ENCODE results near the gene KRTAP16-1. TPM values are rescaled to one million over a fixed set of nuclear protein-coding genes. Genes with fewer than 3 reads are reported as not detected.

KRTAP16-1 gene
- total and polyA plus RNA-seq, 7 donors, result not detected

DNA sequence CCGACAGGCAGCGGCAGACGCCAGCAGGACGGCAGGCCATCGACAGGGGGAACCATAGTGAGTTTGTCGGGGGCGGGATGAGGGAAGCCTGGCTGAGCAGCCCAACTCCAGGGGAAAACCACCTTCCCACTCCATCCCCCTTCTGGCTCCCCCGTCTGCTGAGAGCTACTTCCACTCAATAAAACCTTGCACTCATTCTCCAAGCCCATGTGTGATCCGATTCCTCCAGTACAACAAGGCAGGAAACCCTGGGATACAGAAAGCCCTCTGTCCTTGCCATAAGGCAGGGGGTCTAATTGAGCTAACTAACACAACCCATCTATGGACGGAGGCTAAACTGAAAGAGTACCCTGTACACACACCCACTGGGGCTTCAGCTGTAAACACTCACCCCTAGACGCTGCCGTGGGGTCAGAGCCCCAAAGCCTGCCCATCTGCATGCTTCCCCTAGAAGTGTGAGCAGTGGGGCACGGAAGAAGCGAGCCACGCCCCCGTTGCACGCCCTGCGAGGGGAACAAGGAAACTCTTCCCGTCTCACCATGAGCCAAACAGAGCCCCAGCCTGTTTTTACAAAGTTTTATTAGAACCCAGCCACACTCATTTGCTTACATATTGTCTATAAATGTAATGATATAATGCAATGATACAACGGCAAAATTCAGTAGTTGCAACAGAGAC, 10.5 kb downstream of the KRTAP16-1 start:
- H3K36me3 ChIP-seq (ENCODE audit: insufficient read depth in 1 of 2, low read depth in 1 of 2), result no peaks in the 10 kb centered on the region
- H3K27me3 ChIP-seq (ENCODE audit: insufficient read depth in 3 of 3, low read length in 2 of 3), result peaks cover 0 to 7% (median 4%) of the 10 kb centered on the region in 3 donors
- no peaks in the 10 kb centered on the region for H3K9me3 ChIP-seq
- no peak overlapping the region for H3K27ac ChIP-seq
- intact Hi-C loops (cut with DNase I), result no loop called here
- ATAC-seq (no peak), DNase-seq (no peak)
- WGBS, 3 donors, result 84 to 87% (median 85%) methylated on average over 20 of the region's 20 CpGs
- H3K4me3 ChIP-seq, result no peak overlapping the region
- TF ChIP-seq, protein P1, sequence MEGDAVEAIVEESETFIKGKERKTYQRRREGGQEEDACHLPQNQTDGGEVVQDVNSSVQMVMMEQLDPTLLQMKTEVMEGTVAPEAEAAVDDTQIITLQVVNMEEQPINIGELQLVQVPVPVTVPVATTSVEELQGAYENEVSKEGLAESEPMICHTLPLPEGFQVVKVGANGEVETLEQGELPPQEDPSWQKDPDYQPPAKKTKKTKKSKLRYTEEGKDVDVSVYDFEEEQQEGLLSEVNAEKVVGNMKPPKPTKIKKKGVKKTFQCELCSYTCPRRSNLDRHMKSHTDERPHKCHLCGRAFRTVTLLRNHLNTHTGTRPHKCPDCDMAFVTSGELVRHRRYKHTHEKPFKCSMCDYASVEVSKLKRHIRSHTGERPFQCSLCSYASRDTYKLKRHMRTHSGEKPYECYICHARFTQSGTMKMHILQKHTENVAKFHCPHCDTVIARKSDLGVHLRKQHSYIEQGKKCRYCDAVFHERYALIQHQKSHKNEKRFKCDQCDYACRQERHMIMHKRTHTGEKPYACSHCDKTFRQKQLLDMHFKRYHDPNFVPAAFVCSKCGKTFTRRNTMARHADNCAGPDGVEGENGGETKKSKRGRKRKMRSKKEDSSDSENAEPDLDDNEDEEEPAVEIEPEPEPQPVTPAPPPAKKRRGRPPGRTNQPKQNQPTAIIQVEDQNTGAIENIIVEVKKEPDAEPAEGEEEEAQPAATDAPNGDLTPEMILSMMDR (IDR thresholded peaks at IDR 0.05), result no peak
- H3K4me1 ChIP-seq, result no peaks in the 10 kb centered on the region

DNA sequence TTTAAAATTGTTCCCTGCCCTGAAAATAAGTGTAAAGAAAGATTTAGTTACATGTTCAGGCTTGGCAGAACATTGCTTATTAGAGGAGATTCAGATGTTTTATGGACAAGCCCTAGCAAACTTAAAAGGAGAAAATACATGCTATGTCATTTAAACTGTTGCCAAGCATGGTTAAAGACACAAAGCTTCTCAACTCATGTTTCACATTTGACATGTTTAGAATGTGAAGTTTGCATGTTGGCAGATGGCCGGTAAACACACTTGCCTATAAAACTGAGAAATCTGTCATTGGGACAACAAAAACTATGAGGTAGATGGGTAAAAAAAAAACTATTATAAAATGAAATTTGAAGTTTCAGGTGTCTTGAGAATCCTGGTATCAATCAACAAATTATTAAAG, 12.3 kb downstream of the KRTAP16-1 start:
- intact Hi-C loops (cut with DNase I), result no loop called here
- DNase-seq, result no peak
- 29 to 55% (median 41%) methylated on average over 1 of the region's 1 CpG for WGBS, 3 donors
- Histone ChIP-seq H3K36me3 (ENCODE audit: insufficient read depth in 1 of 2, low read depth in 1 of 2) (no peaks in the 10 kb centered on the region), H3K4me1 (no peaks in the 10 kb centered on the region), H3K4me3 (no peak overlapping the region), H3K27ac (no peak overlapping the region), H3K9me3 (no peaks in the 10 kb centered on the region), H3K27me3 (ENCODE audit: insufficient read depth in 3 of 3, low read length in 2 of 3) (peaks cover 2 to 9% (median 2%) of the 10 kb centered on the region in 3 donors)
- ATAC-seq, result no peak
- TF ChIP-seq, protein P1 (IDR thresholded peaks at IDR 0.05), result no peak

DNA sequence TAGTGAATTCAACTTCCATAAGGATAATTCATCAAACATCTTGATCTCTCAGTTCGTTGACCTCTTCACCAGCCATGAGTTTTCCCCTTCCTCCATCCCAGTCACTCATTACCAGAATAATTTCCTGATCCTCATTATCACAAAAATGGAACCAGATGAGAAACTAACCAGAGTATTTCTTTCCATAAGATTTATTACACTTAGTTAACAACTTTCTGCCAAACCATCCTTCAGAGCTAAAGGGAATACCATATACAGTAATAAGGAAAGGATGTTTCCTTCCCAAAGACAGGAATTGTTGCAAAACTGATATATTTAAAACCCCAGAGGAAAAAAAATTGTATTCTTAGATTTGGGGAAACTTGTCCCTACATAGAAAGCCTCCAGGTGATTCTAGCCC, 15.1 kb downstream of the KRTAP16-1 start:
- intact Hi-C loops (cut with DNase I), result no loop called here
- no peaks in the 10 kb centered on the region for H3K36me3 ChIP-seq (ENCODE audit: insufficient read depth in 1 of 2, low read depth in 1 of 2)
- 56 to 79% (median 61%) methylated on average over 1 of the region's 1 CpG for WGBS, 3 donors
- TF ChIP-seq, protein P1 (IDR thresholded peaks at IDR 0.05), result no peak
- peaks cover 0 to 8% (median 2%) of the 10 kb centered on the region in 3 donors for H3K27me3 ChIP-seq (ENCODE audit: insufficient read depth in 3 of 3, low read length in 2 of 3)
- H3K9me3 ChIP-seq, result no peaks in the 10 kb centered on the region
- no peak overlapping the region for H3K4me3 ChIP-seq
- no peaks in the 10 kb centered on the region for H3K4me1 ChIP-seq
- ATAC-seq (no peak), DNase-seq (no peak)
- H3K27ac ChIP-seq, result no peak overlapping the region

DNA sequence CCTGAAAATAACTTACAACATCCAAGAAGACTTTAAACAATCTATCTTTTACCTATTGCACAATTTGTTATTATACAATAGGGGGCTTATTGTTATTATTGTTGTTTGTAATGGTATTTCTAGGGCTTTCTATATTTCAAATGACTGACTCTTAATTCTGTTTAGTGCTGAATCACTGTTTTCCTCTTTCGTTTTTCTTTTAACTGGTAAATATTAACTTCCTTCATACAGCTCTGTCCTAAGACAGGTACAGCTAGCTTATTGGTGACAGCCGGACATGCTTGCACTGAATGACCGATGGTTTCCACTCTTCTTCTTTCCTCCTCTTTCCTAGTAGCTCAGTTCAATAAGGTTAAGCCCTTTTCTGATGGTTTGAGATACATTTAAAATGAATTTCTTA, 22.1 kb downstream of the KRTAP16-1 start:
- Histone ChIP-seq H3K9me3 (no peaks in the 10 kb centered on the region), H3K27ac (no peak overlapping the region), H3K4me3 (no peak overlapping the region), H3K4me1 (no peaks in the 10 kb centered on the region), H3K27me3 (ENCODE audit: insufficient read depth in 3 of 3, low read length in 2 of 3) (peaks cover 0 to 16% (median 2%) of the 10 kb centered on the region in 3 donors), H3K36me3 (ENCODE audit: insufficient read depth in 1 of 2, low read depth in 1 of 2) (no peaks in the 10 kb centered on the region)
- ATAC-seq (no peak), DNase-seq (no peak)
- TF ChIP-seq, protein P1 (IDR thresholded peaks at IDR 0.05), result no peak
- intact Hi-C loops (cut with DNase I), result no loop called here
- WGBS, 3 donors, result 83 to 88% (median 83%) methylated on average over 3 of the region's 3 CpGs

DNA sequence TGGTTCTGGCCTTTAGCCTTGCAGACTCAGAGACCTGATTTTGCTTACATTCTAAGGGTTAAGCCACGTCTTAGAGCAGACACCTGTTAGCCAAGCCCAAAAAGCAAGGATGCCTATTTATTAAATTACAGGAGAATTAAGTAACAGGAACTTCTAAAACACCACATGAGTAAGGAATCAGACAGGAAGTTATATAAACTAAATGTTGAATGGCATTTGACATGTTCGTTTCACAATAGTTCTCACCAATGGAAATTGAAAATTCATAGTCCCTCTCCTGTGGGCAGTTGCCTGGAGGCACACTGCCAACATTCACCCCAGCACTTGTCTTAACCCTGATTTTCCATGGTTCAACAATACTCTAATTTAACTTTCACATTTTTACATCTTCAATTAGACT, 24.6 kb downstream of the KRTAP16-1 start:
- DNase-seq, result no peak
- ATAC-seq, result no peak
- no peaks in the 10 kb centered on the region for H3K4me1 ChIP-seq
- H3K9me3 ChIP-seq, result no peaks in the 10 kb centered on the region
- no peak overlapping the region for H3K4me3 ChIP-seq
- TF ChIP-seq, protein P1 (IDR thresholded peaks at IDR 0.05), result no peak
- no peaks in the 10 kb centered on the region for H3K36me3 ChIP-seq (ENCODE audit: insufficient read depth in 1 of 2, low read depth in 1 of 2)
- no peak overlapping the region for H3K27ac ChIP-seq
- 35 to 45% (median 38%) methylated on average over 2 of the region's 2 CpGs for WGBS, 3 donors
- peaks cover 2 to 17% (median 4%) of the 10 kb centered on the region in 3 donors for H3K27me3 ChIP-seq (ENCODE audit: insufficient read depth in 3 of 3, low read length in 2 of 3)
- intact Hi-C loops (cut with DNase I), result no loop called here

All from psoas muscle (tissue), 8 donors.